ENCODE results near the gene CSMD2.

GRCh38 chr1:33477451-33477850 is 687.6 kb downstream of the CSMD2 start:
- TF ChIP-seq EZH2phosphoT487 (IDR thresholded peaks at IDR 0.05; ENCODE audit: low read depth) (no peak), CTCF (IDR thresholded peaks at IDR 0.05; ENCODE audit: low read depth, low read length) (no peak)
